Fibroblast of mammary gland (primary cell): Measurements from ENCODE around the gene SLC35B1.

ENCODE experiments used
- DNase-seq: peaks from one replicate; pipeline ENCODE4 v3.0.0-alpha.2; 2010; ENCODE audit warnings: low read depth
- H3K4me3 ChIP-seq: 2 replicates; pipeline ENCODE4 v1.5.1; 2011; ENCODE audit warnings: low read depth, mild to moderate bottlenecking, low read length, moderate library complexity; ENCODE audit not compliant: control insufficient read depth
- CTCF ChIP-seq: conservative IDR thresholded peaks from 2 replicates; pipeline ENCODE4 v1.5.1; 2011; ENCODE audit warnings: low read depth, low read length, inconsistent platforms; ENCODE audit not compliant: control insufficient read depth, insufficient read depth

SLC35B1 gene

GRCh38 chr17:49670641-49671040, 37.1 kb downstream of the SLC35B1 start:
- TF ChIP-seq CTCF, result no peak
- DNase-seq, result no peak
- no peak overlapping the region for H3K4me3 ChIP-seq

GRCh38 chr17:49670002-49670401, 37.8 kb downstream of the SLC35B1 start:
- no peak for DNase-seq
- no peak overlapping the region for H3K4me3 ChIP-seq
- TF ChIP-seq CTCF, result no peak

GRCh38 chr17:49667854-49668253, 39.9 kb downstream of the SLC35B1 start:
- H3K4me3 ChIP-seq, result no peak overlapping the region
- TF ChIP-seq CTCF, result no peak
- DNase-seq, result no peak

GRCh38 chr17:49664706-49665211, 43.0 kb downstream of the SLC35B1 start:
- TF ChIP-seq CTCF, result no peak
- no peak overlapping the region for H3K4me3 ChIP-seq
- DNase-seq, result no peak

GRCh38 chr17:49659661-49660382, 47.9 kb downstream of the SLC35B1 start:
- no peak for DNase-seq
- no peak overlapping the region for H3K4me3 ChIP-seq
- TF ChIP-seq CTCF, result no peak

GRCh38 chr17:49656247-49656646, 51.5 kb downstream of the SLC35B1 start:
- TF ChIP-seq CTCF, result no peak
- no peak for DNase-seq
- no peak overlapping the region for H3K4me3 ChIP-seq
